Body of pancreas (tissue), 4 donors: ENCODE data around the gene LYSMD1. TPM values are rescaled to one million over a fixed set of nuclear protein-coding genes. Genes with fewer than 3 reads are reported as not detected.

Source experiments
- ATAC-seq: fragments of 150-250 bp; one replicate; pipeline ENCODE4 v1.9.1; 2016
- DNase-seq, 4 donors: peaks; one replicate each; pipeline ENCODE4 v3.0.0-alpha.2; 2019
- H3K27ac ChIP-seq, 4 donors: fragments of 200-600 bp; sonication (generic); 1 replicate in 3 of 4; 2 replicates in 1 of 4; pipeline versions ENCODE4 v1.5.1 to v1.6.1; 2016 to 2019; ENCODE audit warnings: mild to moderate bottlenecking in 1 of 4, mixed read lengths in 1 of 4, moderate library complexity in 1 of 4
- H3K27me3 ChIP-seq, 2 donors: fragments of 200-600 bp; sonication (generic); one replicate each; pipeline ENCODE4 v1.6.0; 2016; ENCODE audit warnings: mild to moderate bottlenecking in 1 of 2
- H3K36me3 ChIP-seq, 2 donors: fragments of 200-600 bp; sonication (generic); replicated peaks in 1 of 2; 2 replicates each; pipeline ENCODE4 v1.5.1; 2016; ENCODE audit warnings: low read depth in 2 of 2; ENCODE audit not compliant: insufficient read depth in 1 of 2
- H3K4me1 ChIP-seq: fragments of 200-600 bp; sonication (generic); one replicate; pipeline ENCODE4 v1.6.0; 2016
- H3K4me3 ChIP-seq, 2 donors: fragments of 200-600 bp; sonication (generic); 1 replicate in 1 of 2; 2 replicates in 1 of 2; pipeline ENCODE4 v1.5.1; 2016 to 2019
- H3K9me3 ChIP-seq, 3 donors: fragments of 200-600 bp; sonication (generic); 1 replicate in 2 of 3; 2 replicates in 1 of 3; pipeline ENCODE4 v1.5.1; 2016
- CTCF ChIP-seq, 7 experiments: fragments of 450-650 bp in 4 of 7; fragments of 200-600 bp in 3 of 7; sonication (generic) in 3 of 7; IDR thresholded peaks; one replicate each; pipeline ENCODE4 v1.5.1; 2016 to 2019; ENCODE audit warnings: antibody characterized with exemption in 7 of 7
- POLR2A ChIP-seq, 3 donors: fragments of 450-650 bp; IDR thresholded peaks; one replicate each; pipeline ENCODE4 v1.6.1; 2016; ENCODE audit warnings: antibody characterized with exemption in 3 of 3, mild to moderate bottlenecking in 2 of 3
- WGBS, 2 donors: methylation state at CpG; one replicate each; pipeline ENCODE4 v1.1.5; 2017; 5-methylcytosine and 5-hydroxymethylcytosine counted together
- intact Hi-C: fragments of 100-400 bp; cut with DNase I; formaldehyde crosslinking; loops from one replicate; pipeline ENCODE4 v1.15.1; 2023
- total RNA-seq, 2 donors: library from RNA; depleted of rRNA; stranded (reverse); fragments of >200 nt; gene quantifications; one replicate each; pipeline ENCODE4 v1.1.0, GENCODE V29; 2016

The LYSMD1 gene
- total RNA-seq, 2 donors from 2014 or later: 6.7 to 9.6 TPM

GRCh38 chr1:151143986-151144385 lies 21.7 kb downstream of the LYSMD1 start:
- H3K27ac ChIP-seq: no peak overlapping the region
- intact Hi-C loops: no loop called here
- WGBS, 2 donors: 59 to 82% methylated on average over 5 of the region's 5 CpGs

DNA sequence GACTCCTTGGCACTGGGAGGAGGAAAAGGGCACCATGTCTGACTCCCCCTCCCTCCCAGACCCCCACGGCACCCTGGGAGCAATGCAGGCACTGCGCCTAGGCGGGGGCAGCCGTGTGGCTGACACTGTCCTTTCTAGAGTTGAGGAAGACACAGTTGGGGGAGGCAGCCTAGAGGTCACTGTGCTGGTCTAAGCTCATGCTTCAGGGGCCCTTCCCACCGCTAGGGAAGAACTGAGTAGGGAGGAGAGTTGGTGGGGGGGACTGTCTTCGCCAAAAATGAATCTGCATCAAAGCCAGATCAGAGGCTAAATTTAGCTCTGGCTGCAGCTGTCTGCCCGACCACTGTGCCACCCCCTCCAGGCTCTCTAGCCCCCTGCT lies 22.7 kb downstream of the LYSMD1 start:
- intact Hi-C loops: no loop called here
- ATAC-seq (no peak), DNase-seq (no peak)
- TF ChIP-seq POLR2A (IDR thresholded peaks at IDR 0.05): no peak
- TF ChIP-seq CTCF (IDR thresholded peaks at IDR 0.05): no peak
- Histone ChIP-seq H3K4me1 (peaks cover 21% of the 10 kb centered on the region), H3K36me3 (no peaks in the 10 kb centered on the region), H3K4me3 (no peak overlapping the region), H3K9me3 (no peaks in the 10 kb centered on the region), H3K27ac (no peak overlapping the region), H3K27me3 (no peaks in the 10 kb centered on the region)
- 75 to 85% methylated on average over 6 to 7 of the region's 7 CpGs for WGBS, 2 donors

More at GRCh38 chr1:151143986-151144385, 21.7 kb downstream of the LYSMD1 start:
- ATAC-seq (no peak), DNase-seq (no peak)
- Histone ChIP-seq H3K36me3 (no peaks in the 10 kb centered on the region), H3K27me3 (no peaks in the 10 kb centered on the region), H3K4me3 (no peak overlapping the region), H3K9me3 (no peaks in the 10 kb centered on the region), H3K4me1 (peaks cover 21% of the 10 kb centered on the region)
- TF ChIP-seq POLR2A (IDR thresholded peaks at IDR 0.05) (no peak), CTCF (IDR thresholded peaks at IDR 0.05) (no peak)

DNA sequence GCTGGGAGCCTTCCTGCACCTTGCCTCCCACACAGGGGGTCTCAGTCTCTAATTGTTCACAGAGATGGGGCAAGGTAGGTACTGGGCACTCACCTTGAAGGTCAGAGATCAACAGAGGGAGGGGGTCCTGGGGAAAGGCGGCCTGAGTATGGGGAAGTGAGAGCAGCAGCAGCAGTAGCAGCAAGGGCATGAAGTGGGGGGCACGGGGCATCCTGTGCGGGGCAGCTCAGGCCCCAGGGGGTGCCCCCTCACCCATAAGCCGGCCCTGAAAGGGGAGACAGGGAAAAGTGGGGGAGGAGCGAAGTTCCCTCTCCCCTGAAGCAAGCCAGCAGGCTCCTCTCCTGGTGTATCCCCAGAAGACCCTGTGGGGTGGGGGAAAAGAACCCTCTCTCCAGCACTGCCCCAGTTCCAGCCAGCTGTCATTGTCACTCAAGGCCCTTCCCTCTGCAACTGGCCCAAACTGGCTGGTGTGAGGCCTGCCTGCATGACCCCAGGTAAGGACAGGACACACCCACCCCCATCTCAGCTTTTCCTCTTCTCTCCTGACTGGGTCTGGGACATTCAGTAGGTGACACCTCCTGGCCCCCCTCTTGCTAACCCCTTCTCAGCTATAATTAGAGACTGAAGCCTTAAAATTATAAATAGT lies 23.2 kb downstream of the LYSMD1 start:
- Histone ChIP-seq H3K27me3 (no peaks in the 10 kb centered on the region), H3K4me3 (no peak overlapping the region), H3K36me3 (no peaks in the 10 kb centered on the region), H3K4me1 (peaks cover 21% of the 10 kb centered on the region), H3K27ac (no peak overlapping the region), H3K9me3 (no peaks in the 10 kb centered on the region)
- intact Hi-C loops: no loop called here
- 45 to 73% methylated on average over 2 to 5 of the region's 5 CpGs for WGBS, 2 donors
- TF ChIP-seq POLR2A (IDR thresholded peaks at IDR 0.05) (no peak), CTCF (IDR thresholded peaks at IDR 0.05) (no peak)
- DNase-seq (no peak), ATAC-seq (no peak)

- Histone ChIP-seq H3K4me1 (peaks cover under 1% of the 10 kb centered on the region), H3K36me3 (no peaks in the 10 kb centered on the region), H3K27ac (no peak overlapping the region), H3K4me3 (no peak overlapping the region), H3K27me3 (peaks cover 0 to 2% of the 10 kb centered on the region in 2 donors), H3K9me3 (no peaks in the 10 kb centered on the region)
- intact Hi-C loops: no loop called here
- ATAC-seq (no peak), DNase-seq (no peak)
- WGBS, 2 donors: 88 to 97% methylated on average over 6 to 7 of the region's 7 CpGs
- no peak for TF ChIP-seq CTCF (IDR thresholded peaks at IDR 0.05)
- TF ChIP-seq POLR2A (IDR thresholded peaks at IDR 0.05): no peak
Observed at GRCh38 chr1:151137789-151138188, 27.9 kb downstream of the LYSMD1 start.
